Loucy (cell line): ENCODE measurements around the gene ERP27.

Experiments
- EZH2phosphoT487 ChIP-seq: fragments of 200-600 bp; IDR thresholded peaks from 2 replicates; pipeline ENCODE4 v1.6.1; 2018; ENCODE audit warnings: antibody characterized with exemption, mild to moderate bottlenecking, moderate library complexity, borderline replicate concordance
- TF ChIP-seq, protein P1 (sequence below): fragments of 200-600 bp; sonication (generic); conservative IDR thresholded peaks from 2 replicates; pipeline ENCODE4 v1.5.1; 2014; ENCODE audit warnings: mild to moderate bottlenecking, antibody characterized with exemption, low read length

DNA sequence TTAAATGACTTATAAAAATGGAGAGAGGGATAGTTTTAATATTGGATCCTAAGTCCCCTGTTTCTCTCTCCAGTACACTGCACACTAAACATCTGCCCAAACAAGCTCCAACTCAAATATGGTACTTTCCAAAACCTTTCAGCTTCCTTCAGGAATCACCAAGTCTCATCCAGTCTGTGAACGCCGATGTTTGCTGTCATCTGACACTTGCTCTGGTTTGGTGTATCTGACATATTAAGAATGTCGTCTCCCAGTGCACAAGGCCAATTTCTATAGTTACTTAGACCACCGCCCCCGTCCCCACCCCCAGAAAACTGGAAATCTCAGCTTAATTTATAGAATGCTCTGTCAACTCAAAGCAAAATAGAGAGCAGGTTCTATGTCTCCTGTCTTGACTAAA is 47.6 kb downstream of the ERP27 start:
- TF ChIP-seq, protein P1, sequence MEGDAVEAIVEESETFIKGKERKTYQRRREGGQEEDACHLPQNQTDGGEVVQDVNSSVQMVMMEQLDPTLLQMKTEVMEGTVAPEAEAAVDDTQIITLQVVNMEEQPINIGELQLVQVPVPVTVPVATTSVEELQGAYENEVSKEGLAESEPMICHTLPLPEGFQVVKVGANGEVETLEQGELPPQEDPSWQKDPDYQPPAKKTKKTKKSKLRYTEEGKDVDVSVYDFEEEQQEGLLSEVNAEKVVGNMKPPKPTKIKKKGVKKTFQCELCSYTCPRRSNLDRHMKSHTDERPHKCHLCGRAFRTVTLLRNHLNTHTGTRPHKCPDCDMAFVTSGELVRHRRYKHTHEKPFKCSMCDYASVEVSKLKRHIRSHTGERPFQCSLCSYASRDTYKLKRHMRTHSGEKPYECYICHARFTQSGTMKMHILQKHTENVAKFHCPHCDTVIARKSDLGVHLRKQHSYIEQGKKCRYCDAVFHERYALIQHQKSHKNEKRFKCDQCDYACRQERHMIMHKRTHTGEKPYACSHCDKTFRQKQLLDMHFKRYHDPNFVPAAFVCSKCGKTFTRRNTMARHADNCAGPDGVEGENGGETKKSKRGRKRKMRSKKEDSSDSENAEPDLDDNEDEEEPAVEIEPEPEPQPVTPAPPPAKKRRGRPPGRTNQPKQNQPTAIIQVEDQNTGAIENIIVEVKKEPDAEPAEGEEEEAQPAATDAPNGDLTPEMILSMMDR, result no peak
- TF ChIP-seq EZH2phosphoT487, result no peak
